GM15510 (cell line): ENCODE results near the gene FRAS1.

ENCODE experiments used
- POLR2A ChIP-seq: IDR thresholded peaks from 3 replicates; pipeline ENCODE4 v1.6.1; 2011; ENCODE audit warnings: borderline replicate concordance; ENCODE audit not compliant: insufficient read length; ENCODE audit errors: extremely low read depth

The FRAS1 gene

GRCh38 chr4:78057135-78057599 is at the start of gene FRAS1:
Gene FRAS1, plus strand, starts transcription at chr4:78057323. Its CDS starts 687 bp downstream, at chr4:78058010.
- no peak for TF ChIP-seq POLR2A

- TF ChIP-seq POLR2A = no peak
Observed at GRCh38 chr4:78014889-78015886, 41.9 kb upstream of the FRAS1 start.

- no peak for TF ChIP-seq POLR2A
Observed at GRCh38 chr4:78018271-78019049, 38.7 kb upstream of the FRAS1 start.

- TF ChIP-seq POLR2A = no peak
Observed at GRCh38 chr4:78019414-78019813, 37.7 kb upstream of the FRAS1 start.

- TF ChIP-seq POLR2A = no peak
Observed at GRCh38 chr4:78020677-78021076, 36.4 kb upstream of the FRAS1 start.

- no peak for TF ChIP-seq POLR2A
Observed at GRCh38 chr4:78022517-78022916, 34.6 kb upstream of the FRAS1 start.

GRCh38 chr4:78024085-78024484 is 33.0 kb upstream of the FRAS1 start:
- no peak for TF ChIP-seq POLR2A

- TF ChIP-seq POLR2A = no peak
Observed at GRCh38 chr4:78024576-78025091, 32.5 kb upstream of the FRAS1 start.

GRCh38 chr4:78031417-78031950 is 25.6 kb upstream of the FRAS1 start:
- no peak for TF ChIP-seq POLR2A

- TF ChIP-seq POLR2A = no peak
Observed at GRCh38 chr4:78032446-78032845, 24.7 kb upstream of the FRAS1 start.

- TF ChIP-seq POLR2A = no peak
Observed at GRCh38 chr4:78032929-78033328, 24.2 kb upstream of the FRAS1 start.

- no peak for TF ChIP-seq POLR2A
Observed at GRCh38 chr4:78033861-78034260, 23.3 kb upstream of the FRAS1 start.

- no peak for TF ChIP-seq POLR2A
Observed at GRCh38 chr4:78038704-78039103, 18.4 kb upstream of the FRAS1 start.

- TF ChIP-seq POLR2A = no peak
Observed at GRCh38 chr4:78039678-78040077, 17.4 kb upstream of the FRAS1 start.

- no peak for TF ChIP-seq POLR2A
Observed at GRCh38 chr4:78040431-78040830, 16.7 kb upstream of the FRAS1 start.
